Endodermal cell (in vitro differentiated cells): ENCODE data around the gene TADA3. TPM values are rescaled to one million over a fixed set of nuclear protein-coding genes. Genes with fewer than 3 reads are reported as not detected.

Experiments
- DNase-seq: peaks from one replicate; pipeline ENCODE4 v3.0.0-alpha.2; 2017
- H3K27ac ChIP-seq: 2 replicates; pipeline ENCODE4 v1.5.1; 2013; ENCODE audit warnings: mild to moderate bottlenecking, low read depth, low read length, moderate library complexity
- H3K27me3 ChIP-seq: 2 replicates; pipeline ENCODE4 v1.6.1; 2013; ENCODE audit warnings: mild to moderate bottlenecking, low read length, moderate library complexity; ENCODE audit not compliant: insufficient read depth, control insufficient read depth, poor library complexity, severe bottlenecking
- H3K36me3 ChIP-seq: 2 replicates; pipeline ENCODE4 v1.7.0; 2013; ENCODE audit warnings: mild to moderate bottlenecking, low read length, moderate library complexity; ENCODE audit not compliant: control insufficient read depth, insufficient read depth
- H3K4me1 ChIP-seq: one replicate; pipeline ENCODE4 v1.7.0; 2013; ENCODE audit warnings: low read length; ENCODE audit not compliant: control insufficient read depth, insufficient read depth
- H3K4me3 ChIP-seq: 2 replicates; pipeline ENCODE4 v1.5.1; 2013; ENCODE audit warnings: mild to moderate bottlenecking, low read length, moderate library complexity
- H3K9ac ChIP-seq: 2 replicates; pipeline ENCODE4 v1.6.1; 2013; ENCODE audit warnings: mild to moderate bottlenecking, low read length, moderate library complexity; ENCODE audit not compliant: poor library complexity, severe bottlenecking; ENCODE audit errors: extremely low read depth
- H3K9me3 ChIP-seq: 2 replicates; pipeline ENCODE4 v1.6.1; 2013; ENCODE audit warnings: mild to moderate bottlenecking, low read length, moderate library complexity; ENCODE audit not compliant: control insufficient read depth
- H3K27ac Mint-ChIP-seq: 2 replicates; pipeline ENCODE4 v1.8.0; 2020; ENCODE audit warnings: mixed read lengths
- H3K27me3 Mint-ChIP-seq: 2 replicates; pipeline ENCODE4 v1.8.0; 2021; ENCODE audit warnings: mild to moderate bottlenecking, mixed read lengths; ENCODE audit not compliant: insufficient read depth
- H3K36me3 Mint-ChIP-seq: 2 replicates; pipeline ENCODE4 v1.8.0; 2020; ENCODE audit warnings: low read depth, mixed read lengths
- H3K4me1 Mint-ChIP-seq: 2 replicates; pipeline ENCODE4 v1.8.0; 2020; ENCODE audit warnings: mixed read lengths
- H3K4me3 Mint-ChIP-seq: 2 replicates; pipeline ENCODE4 v1.8.0; 2020; ENCODE audit warnings: mild to moderate bottlenecking, moderate library complexity, mixed read lengths
- H3K9me3 Mint-ChIP-seq: 2 replicates; pipeline ENCODE4 v1.8.0; 2020; ENCODE audit warnings: mild to moderate bottlenecking, mixed read lengths
- whole genome bisulfite sequencing, 2 experiments: methylation state at CpG; one replicate each; pipeline versions ENCODE4 v1.1.5 to v1.1.7; 2013; ENCODE audit warnings: missing lambda C conversion rate in 2 of 2, mixed read lengths in 1 of 2; ENCODE audit not compliant: insufficient coverage in 1 of 2, insufficient read length in 1 of 2; 5-methylcytosine and 5-hydroxymethylcytosine counted together
- total RNA-seq, 2 donors: library from RNA; stranded (reverse); fragmentation: NEBNext Ultra II Directional in 1 of 2; extraction: Animal tissue kit (Norgen Biotek cat#: 25700) in 1 of 2; gene quantifications; 2 replicates in 1 of 2; 3 replicates in 1 of 2; pipeline ENCODE4 v1.2.1, GENCODE V29; 2021
- TF ChIP-seq, protein P1 (sequence below): fragments of 200-600 bp; sonication (generic); conservative IDR thresholded peaks from 2 replicates; pipeline ENCODE4 v1.5.0; 2021; ENCODE audit warnings: antibody characterized with exemption, mild to moderate bottlenecking

TADA3 gene
- total RNA-seq, 2 donors from 2014 or later = 52.4 to 62.0 TPM

- H3K4me3 Mint-ChIP-seq = no peak overlapping the region
- Histone ChIP-seq H3K27ac (no peak overlapping the region), H3K36me3 (peaks cover 10% of the 10 kb centered on the region), H3K27me3 (no peaks in the 10 kb centered on the region), H3K4me1 (no peaks in the 10 kb centered on the region), H3K9me3 (no peaks in the 10 kb centered on the region), H3K9ac (no peak overlapping the region), H3K4me3 (no peak overlapping the region)
- no peak overlapping the region for H3K27ac Mint-ChIP-seq
- no peaks in the 10 kb centered on the region for H3K27me3 Mint-ChIP-seq
- WGBS, 2 experiments = 80 to 97% methylated on average over 1 to 3 of the region's 3 CpGs
- H3K9me3 Mint-ChIP-seq = no peaks in the 10 kb centered on the region
- peaks cover 15% of the 10 kb centered on the region for H3K36me3 Mint-ChIP-seq
- TF ChIP-seq, protein P1, sequence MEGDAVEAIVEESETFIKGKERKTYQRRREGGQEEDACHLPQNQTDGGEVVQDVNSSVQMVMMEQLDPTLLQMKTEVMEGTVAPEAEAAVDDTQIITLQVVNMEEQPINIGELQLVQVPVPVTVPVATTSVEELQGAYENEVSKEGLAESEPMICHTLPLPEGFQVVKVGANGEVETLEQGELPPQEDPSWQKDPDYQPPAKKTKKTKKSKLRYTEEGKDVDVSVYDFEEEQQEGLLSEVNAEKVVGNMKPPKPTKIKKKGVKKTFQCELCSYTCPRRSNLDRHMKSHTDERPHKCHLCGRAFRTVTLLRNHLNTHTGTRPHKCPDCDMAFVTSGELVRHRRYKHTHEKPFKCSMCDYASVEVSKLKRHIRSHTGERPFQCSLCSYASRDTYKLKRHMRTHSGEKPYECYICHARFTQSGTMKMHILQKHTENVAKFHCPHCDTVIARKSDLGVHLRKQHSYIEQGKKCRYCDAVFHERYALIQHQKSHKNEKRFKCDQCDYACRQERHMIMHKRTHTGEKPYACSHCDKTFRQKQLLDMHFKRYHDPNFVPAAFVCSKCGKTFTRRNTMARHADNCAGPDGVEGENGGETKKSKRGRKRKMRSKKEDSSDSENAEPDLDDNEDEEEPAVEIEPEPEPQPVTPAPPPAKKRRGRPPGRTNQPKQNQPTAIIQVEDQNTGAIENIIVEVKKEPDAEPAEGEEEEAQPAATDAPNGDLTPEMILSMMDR = no peak
- H3K4me1 Mint-ChIP-seq = no peaks in the 10 kb centered on the region
- no peak for DNase-seq
These were observed 39.0 kb upstream of the TADA3 start for GRCh38 chr3:9831253-9831652.

DNA sequence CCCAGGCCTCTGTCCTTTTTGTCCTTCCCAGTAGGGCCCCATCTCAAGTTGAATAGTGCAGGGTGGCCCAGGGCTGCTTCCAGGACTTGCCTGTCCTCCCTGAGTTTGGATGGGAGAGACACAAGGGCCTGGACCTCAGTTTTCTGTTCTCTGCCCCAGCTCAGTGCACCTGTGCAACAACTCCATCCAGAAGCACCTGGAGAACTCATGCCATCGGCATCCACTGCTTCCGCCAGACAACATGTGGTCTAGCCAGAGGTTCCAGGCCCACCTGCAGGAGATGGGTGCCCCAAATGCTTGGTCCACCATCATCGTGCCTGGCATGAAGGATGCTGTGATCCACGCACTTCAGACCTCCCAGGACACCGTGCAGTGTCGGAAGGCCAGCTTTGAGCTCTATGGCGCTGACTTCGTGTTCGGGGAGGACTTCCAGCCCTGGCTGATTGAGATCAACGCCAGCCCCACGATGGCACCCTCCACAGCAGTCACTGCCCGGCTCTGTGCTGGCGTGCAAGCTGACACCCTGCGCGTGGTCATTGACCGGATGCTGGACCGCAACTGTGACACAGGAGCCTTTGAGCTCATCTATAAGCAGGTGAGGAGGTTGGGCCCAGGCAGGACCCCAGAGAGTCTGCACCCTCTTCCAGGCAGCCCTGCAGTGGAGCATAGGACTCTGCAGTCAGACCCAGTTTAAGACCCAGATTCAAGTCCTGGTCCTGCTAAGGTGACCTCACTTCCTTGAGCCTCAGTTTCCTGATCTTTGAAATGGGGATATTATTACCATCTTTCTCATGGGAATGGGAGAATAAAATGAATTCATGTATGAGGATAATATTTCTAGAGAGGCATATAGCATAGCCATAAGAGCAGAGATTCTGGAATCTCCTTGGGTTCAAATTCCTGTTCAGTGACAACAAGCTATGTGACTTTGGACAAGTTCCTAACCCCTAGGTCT, 36.8 kb upstream of the TADA3 start:
- no peak overlapping the region for H3K9ac ChIP-seq
- H3K36me3 ChIP-seq = no peaks in the 10 kb centered on the region
- 96% methylated on average over 9 to 17 of the region's 17 CpGs for WGBS, 2 experiments
- Mint-ChIP-seq H3K4me1 (no peaks in the 10 kb centered on the region), H3K36me3 (peaks cover 4% of the 10 kb centered on the region), H3K4me3 (no peak overlapping the region), H3K9me3 (no peaks in the 10 kb centered on the region), H3K27me3 (no peaks in the 10 kb centered on the region), H3K27ac (no peak overlapping the region)
- no peaks in the 10 kb centered on the region for H3K27me3 ChIP-seq
- no peaks in the 10 kb centered on the region for H3K4me1 ChIP-seq
- no peaks in the 10 kb centered on the region for H3K9me3 ChIP-seq
- H3K4me3 ChIP-seq = no peak overlapping the region
- TF ChIP-seq, protein P1 = no peak
- H3K27ac ChIP-seq = no peak overlapping the region
- DNase-seq = no peak

DNA sequence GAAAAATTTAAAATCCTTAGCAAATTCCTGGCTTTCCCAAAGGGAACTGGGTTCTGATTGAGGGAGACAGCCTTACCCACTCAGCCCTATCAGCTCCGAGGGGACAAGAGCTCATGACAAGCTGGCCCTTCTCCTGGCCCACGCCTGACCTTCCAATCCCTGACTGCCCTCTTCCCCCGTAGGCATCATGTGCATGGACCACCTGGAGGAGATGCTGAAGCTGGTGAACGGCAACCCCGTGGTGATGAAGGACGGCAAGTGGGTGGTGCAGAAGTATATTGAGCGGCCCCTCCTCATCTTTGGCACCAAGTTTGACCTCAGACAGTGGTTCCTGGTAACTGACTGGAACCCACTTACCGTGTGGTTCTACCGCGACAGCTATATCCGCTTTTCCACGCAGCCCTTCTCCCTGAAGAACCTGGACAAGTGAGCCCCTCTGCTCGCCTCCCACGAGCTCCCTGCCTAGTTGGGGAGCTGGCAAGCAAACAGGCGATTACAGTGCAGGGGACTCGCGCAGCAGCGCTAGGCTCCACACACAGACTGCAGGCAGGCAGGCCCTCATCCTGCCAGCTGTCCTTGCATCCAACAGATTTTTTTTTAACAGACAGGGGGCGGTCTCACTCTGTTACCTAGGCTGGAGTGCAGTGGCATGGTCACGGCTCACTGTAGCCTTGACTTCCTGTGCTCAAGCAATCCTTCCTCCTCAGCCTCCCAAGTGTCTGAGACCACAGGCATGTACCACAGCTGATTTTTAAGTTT, 34.7 kb upstream of the TADA3 start:
- WGBS, 2 experiments = 85 to 86% methylated on average over 19 to 20 of the region's 20 CpGs
- TF ChIP-seq, protein P1 = peak; percentile 73
- no peak overlapping the region for H3K4me3 ChIP-seq

More for the DNA sequence above, 34.7 kb upstream of the TADA3 start:
- no peak overlapping the region for H3K27ac ChIP-seq
- no peaks in the 10 kb centered on the region for H3K4me1 ChIP-seq
- no peaks in the 10 kb centered on the region for H3K4me1 Mint-ChIP-seq
- no peak overlapping the region for H3K27ac Mint-ChIP-seq
- no peak overlapping the region for H3K9ac ChIP-seq
- H3K4me3 Mint-ChIP-seq = no peak overlapping the region
- peak; percentile 84 for DNase-seq
- no peaks in the 10 kb centered on the region for H3K27me3 Mint-ChIP-seq
- H3K27me3 ChIP-seq = no peaks in the 10 kb centered on the region
- peaks cover 3% of the 10 kb centered on the region for H3K36me3 Mint-ChIP-seq
- no peaks in the 10 kb centered on the region for H3K36me3 ChIP-seq
- H3K9me3 Mint-ChIP-seq = no peaks in the 10 kb centered on the region
- no peaks in the 10 kb centered on the region for H3K9me3 ChIP-seq
